Cerebellar cortex (tissue), 1 donor: ENCODE measurements around the gene NRP2.

Source experiments
- DNase-seq: peaks from one replicate; pipeline ENCODE4 v3.0.0-alpha.2; 2015; ENCODE audit warnings: low spot score

NRP2 gene

GRCh38 chr2:205660521-205661124 lies 21.7 kb upstream of the NRP2 start:
- DNase-seq: no peak

GRCh38 chr2:205661281-205661680 lies 21.0 kb upstream of the NRP2 start:
- no peak for DNase-seq

GRCh38 chr2:205662206-205662965 lies 19.9 kb upstream of the NRP2 start:
- no peak for DNase-seq

- DNase-seq: no peak
Observed at GRCh38 chr2:205665791-205666190, 16.5 kb upstream of the NRP2 start.

- DNase-seq: no peak
Observed at GRCh38 chr2:205670292-205670691, 12.0 kb upstream of the NRP2 start.

- DNase-seq: no peak
Observed at GRCh38 chr2:205673312-205673711, 9.0 kb upstream of the NRP2 start.

- DNase-seq: peak; percentile 47
Observed at GRCh38 chr2:205675861-205676516, 6.3 kb upstream of the NRP2 start.

- DNase-seq: no peak
Observed at GRCh38 chr2:205678541-205679142, 3.7 kb upstream of the NRP2 start.

GRCh38 chr2:205679410-205680009 lies 2.8 kb upstream of the NRP2 start:
- no peak for DNase-seq

- DNase-seq: peak; percentile 50
Observed at GRCh38 chr2:205680067-205680466, 2.2 kb upstream of the NRP2 start.

GRCh38 chr2:205680903-205681302 lies 1.4 kb upstream of the NRP2 start:
- no peak for DNase-seq

- no peak for DNase-seq
Observed at GRCh38 chr2:205681401-205682238, 681 bp upstream of the NRP2 start.

GRCh38 chr2:205682971-205683501 lies 735 bp downstream of the NRP2 start:
- DNase-seq: no peak

- no peak for DNase-seq
Observed at GRCh38 chr2:205683502-205684367, 1.4 kb downstream of the NRP2 start.

- no peak for DNase-seq
Observed at GRCh38 chr2:205684871-205685313, 2.6 kb downstream of the NRP2 start.

- no peak for DNase-seq
Observed at GRCh38 chr2:205685314-205686055, 3.2 kb downstream of the NRP2 start.

- no peak for DNase-seq
Observed at GRCh38 chr2:205686056-205686782, 3.9 kb downstream of the NRP2 start.

- DNase-seq: no peak
Observed at GRCh38 chr2:205686783-205687640, 4.7 kb downstream of the NRP2 start.
